ENCODE measurements around the gene PNKP.

Gene PNKP

GRCh38 chr19:49851456-49852259, 15.7 kb downstream of the PNKP start:
- no peak for TF ChIP-seq CTCF (conservative IDR thresholded peaks at IDR 0.05)
- H3K27ac ChIP-seq = peak overlapping the region; percentile 99

DNA sequence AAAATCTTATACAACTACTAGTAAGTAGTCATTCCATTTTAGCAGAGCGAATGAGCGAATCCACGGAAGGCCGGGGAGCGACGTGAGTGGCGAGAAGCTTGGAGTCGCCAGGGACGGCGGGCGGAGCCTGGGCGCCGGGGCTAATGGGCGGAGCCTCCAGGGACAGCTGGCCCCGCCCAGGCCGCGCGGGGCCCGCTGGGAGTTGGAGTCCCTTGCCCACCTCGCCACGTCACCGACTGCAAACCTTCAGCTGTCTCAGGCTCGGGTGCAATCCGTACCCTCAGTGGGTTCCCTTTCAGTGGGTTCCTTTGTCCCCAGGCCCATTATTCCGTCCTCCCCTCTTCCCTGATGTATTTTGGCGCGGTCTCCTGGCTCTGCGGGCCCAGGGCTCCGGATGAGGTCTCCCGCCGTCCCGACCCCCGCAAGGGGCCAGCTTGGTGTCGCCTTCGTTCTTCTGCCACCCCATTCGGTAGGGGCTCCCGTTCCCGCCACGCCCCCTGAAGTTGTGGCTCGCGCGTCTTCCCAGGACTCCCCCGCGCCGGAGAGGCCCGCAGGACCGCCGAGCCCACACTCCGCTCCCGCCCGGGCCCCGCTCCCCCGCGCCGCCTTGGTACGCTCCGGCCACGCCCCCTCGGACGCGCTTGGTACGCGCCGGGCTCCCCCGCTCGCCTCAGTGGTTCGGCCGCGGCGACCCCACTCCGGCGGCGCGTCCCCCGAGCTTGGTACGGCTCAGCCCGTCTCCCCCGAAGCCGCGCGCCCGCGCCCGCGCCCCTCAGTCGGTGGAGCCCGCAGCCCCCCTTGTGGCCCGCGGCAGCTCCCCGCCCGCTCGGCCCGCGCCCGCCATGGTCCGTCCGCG, 16.7 kb downstream of the PNKP start, which contains the start of gene PTOV1:
TSS of gene PTOV1 (plus strand) at position 673 of the 856 bp plus-strand sequence.
- H3K27ac ChIP-seq = peak within 1 kb of the TSS; percentile 99
- TF ChIP-seq CTCF (conservative IDR thresholded peaks at IDR 0.05) = no peak

- no peak for TF ChIP-seq CTCF (conservative IDR thresholded peaks at IDR 0.05)
- peak overlapping the region; percentile 99 for H3K27ac ChIP-seq
Measured at GRCh38 chr19:49850221-49850486, 17.2 kb downstream of the PNKP start.

DNA sequence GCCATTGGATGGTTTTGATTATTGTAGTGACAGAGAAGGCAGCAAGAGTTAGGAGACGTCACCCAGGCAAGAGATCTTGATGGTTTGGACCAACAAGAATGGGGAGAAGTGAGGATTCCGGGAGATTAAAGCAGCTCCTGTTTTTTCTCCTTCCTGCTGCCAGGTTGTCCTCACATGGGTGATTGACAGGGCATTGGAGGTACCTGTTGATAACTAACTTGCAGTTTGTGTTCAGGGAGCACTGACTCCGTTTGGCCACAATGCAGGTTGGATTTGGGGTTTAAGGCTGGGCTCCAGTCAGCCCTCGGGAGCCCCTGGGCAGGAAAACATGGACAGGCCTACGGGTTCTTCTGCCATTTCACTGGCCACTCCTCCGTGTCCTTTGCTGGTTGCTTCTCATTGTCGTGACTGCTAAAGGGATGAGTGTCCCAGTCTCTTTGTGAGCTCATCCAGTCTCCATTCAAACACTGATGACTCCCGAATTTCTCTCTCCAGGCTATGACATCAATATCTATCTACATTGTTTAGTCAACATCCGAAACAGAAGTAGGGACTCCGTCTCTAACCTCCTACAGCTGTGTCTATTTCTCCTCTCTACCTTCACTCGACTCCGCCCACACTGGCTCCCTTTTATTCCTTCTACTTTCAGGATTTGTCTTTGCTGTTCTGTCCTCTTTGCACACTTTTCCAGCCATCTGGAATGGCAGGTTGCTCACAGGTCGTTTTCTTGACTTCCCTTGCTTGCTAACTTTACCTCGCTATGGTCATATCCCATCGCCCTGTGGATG, 17.7 kb downstream of the PNKP start:
- H3K27ac ChIP-seq = peak overlapping the region; percentile 99
- TF ChIP-seq CTCF (conservative IDR thresholded peaks at IDR 0.05) = no peak

DNA sequence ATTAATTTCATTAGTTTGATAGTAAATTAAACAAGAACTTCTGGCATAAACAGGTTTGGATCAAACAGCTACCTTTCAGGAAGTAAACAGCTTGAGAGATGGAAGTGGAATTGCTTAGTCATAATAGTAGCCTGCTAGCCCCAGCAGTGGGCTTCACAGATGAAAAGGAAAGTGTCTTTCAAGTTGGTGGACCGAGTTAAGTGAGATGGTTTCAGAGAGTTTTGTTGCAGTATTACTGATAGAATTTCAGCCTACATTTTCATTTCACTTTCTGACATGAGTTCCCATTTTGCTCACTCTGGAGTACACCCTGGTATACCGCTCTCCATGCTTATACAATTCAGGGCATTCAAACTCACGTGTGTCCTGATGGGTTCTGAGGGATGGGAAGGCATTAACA, 18.4 kb downstream of the PNKP start:
- no peak for TF ChIP-seq CTCF (conservative IDR thresholded peaks at IDR 0.05)
- H3K27ac ChIP-seq = no peak overlapping the region

DNA sequence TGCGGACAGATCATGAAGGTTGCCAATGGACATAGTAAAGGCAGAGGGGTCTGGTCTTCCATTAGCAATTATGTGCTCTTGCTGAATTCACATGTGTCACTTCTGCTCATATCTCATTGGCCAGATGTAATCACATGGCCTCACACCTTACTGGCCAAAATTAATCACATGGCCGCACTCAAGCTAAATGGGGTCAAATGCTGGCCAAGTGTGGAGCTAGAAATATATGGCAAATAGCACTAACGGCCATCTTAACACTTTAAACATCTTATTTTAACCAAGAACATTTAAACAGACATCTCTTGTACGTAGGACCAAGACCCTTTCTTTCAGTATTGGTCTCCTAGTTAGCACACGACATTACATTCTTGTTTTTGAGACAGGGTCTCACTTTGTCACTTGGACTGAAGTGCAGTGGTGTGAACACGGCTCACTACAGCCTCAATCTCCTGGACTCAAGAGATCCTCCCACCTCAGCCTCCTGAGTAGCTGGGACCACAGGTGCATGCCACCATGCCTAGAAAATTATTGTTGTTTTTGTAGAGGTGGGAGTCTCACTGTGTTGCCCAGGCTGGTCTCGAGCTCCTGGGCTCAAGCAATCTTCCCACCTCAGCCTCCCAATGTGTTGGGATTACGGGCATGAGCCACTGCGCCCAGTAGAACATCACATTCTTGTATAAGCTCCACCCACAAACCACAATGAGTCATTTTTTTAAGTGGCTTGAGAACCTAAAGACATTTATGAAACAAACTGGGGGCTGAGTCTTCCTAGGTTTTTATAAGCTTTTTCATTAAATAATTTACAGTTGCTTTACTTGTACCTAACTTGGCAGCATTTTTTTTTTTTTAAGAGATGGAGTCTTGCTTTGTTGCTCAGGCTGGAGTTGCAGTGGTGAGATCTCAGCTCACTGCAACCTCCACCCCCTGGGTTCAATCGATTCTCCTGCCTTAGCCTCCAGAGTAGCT, 19.4 kb downstream of the PNKP start:
- TF ChIP-seq CTCF (conservative IDR thresholded peaks at IDR 0.05) = no peak
- no peak overlapping the region for H3K27ac ChIP-seq

All from VCaP (cell line).